ENCODE data around the gene COL8A1.

The COL8A1 gene

DNA sequence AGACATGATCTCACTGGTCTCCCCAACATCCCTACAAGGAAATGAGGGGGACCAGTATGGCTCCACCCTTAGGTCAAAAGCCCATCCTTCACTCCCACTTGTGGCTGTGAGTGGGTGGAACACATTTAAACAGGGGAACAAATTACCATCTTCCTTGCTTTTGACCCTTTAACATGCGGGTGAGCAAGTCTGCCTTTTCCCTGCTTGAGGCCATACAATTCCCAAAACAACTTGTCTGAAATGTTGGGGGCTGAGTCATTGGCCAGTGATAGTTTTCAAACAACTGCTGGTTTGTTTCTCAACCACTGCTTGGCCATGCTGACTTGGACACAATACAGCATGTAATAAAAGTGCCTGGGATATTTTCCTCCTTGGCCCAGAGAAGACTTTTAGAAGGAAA, 39.6 kb downstream of the COL8A1 start:
- DNase-seq: no peak

DNA sequence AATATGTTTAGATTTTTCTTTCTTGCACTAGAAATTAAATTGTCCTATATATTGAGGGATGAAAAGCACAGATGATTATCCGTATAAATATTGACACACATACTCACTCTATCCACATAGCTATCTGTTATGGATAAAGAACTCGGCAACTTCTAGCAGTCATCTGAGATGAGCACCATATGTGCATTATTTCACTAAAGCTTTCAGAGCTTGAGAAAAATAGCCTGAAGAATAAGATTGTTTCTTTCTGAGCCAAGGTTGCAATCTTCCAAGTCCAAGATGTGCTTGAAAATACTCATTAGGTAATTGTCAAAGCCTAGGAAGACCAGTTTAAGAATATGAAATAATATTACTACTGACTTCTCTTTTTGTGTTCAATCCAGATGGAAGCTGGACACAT, 40.5 kb downstream of the COL8A1 start:
- no peak for DNase-seq

DNA sequence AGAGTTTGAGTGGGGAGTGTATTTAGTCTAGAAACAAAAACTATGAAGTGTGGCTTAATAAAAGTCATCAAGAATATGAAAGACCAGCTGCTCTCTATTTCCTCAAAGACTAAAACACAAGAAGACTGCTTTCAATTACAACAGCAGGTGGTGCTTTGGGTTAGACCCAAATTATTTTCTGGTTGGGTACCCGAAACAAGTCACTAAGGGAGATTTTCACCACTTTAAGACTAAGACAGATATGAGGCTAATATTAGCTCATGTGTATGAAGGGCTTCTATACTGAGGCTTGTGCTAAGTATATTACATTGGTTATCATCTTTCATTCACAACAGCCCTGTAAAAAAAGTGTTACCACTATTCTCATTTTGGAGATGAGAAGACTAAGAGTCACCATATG, 43.1 kb downstream of the COL8A1 start:
- no peak for DNase-seq

DNA sequence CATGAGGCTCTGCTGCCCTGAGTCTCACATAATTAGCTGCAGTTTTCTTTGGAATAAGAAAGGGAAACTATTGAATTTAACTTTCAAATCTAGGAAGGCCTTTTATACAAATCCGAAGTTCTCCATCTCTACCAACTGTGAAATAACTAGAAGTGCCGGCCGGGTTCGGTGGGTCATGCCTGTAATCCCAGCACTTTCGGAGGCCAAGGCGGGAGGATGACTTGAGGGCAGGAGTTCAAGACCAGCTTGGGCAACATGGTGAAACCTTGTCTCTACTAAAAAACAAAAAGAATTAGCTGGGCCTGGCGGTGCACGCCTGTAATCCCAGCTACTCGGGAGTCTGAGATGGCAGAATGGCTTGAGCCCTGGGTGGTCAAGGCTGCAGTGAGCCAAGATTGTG, 43.6 kb downstream of the COL8A1 start:
- DNase-seq: no peak

DNA sequence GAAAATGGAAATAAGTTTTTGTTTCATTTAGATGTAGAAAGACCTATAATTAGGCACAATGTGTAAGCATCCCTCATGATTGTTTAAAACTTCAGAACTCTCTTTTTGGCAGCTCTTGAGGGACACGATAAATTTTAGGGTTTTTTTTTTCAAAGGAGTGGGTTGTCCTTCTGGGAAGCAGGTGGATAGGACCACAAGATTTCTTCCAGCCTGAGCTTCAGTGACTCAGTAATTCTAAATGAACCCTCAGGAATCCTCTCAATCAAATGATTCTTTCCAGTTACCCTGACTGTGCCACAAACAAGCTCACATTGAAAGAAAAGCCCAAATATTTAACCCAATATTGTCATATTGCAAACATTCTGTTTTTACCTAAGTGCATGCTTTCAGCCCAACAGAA, 45.1 kb downstream of the COL8A1 start:
- no peak for DNase-seq

DNA sequence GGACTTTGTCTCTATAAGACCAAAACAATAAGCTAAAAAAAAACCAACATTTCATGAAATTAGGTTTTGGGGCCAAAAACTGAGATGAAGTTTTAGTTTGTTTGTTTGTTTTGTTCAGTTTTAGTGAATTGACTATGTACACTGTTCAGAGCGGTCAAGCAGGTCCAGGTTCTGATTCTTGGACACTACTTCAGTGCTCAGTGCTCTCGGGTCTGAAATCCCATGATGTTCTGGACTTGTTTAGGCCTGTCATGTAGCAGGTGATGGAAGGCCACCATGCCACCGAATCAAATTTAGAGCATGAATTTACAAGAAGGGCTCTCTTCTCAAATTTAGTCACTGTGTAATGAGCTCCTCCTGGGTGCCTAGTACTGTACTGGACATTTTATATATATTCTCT, 45.5 kb downstream of the COL8A1 start:
- no peak for DNase-seq

DNA sequence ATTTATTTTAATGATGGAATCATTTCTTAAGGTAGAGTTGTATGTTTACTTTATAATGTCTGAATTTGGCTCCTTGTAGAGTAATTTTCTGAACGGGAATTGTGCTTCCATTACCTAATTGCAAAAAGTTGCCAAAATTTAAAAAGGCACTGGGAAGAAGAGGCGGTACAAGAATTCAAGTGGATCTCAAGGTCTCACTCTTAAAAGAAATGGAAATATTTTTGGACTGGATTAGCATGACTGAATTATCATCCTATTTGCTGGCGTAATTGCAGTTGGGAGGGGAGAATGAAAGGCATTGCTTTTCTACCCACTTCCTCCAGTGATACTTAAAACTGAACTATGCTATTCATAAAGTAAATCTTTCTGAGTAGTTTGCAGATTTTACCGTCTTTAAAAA, 46.2 kb downstream of the COL8A1 start:
- DNase-seq: no peak

DNA sequence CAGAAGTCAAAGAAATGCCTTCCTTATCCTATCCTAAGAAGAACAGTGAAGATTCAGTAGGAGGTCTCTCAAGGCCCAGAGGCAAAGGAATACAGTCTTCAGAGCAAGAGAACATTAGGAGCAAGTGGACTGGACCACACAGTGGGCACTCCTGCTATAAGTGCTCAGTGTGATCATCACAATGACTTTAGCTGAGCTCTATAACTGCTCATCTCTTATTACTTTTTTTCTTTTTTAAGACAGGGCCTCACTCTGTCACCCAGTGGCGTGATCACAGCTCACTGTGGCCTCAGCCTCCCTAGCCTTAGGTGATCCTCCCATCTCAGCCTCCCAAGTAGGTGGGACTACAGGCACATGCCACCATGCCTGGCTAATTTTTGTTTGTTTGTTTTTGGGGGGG, 48.1 kb downstream of the COL8A1 start:
- no peak for DNase-seq

DNA sequence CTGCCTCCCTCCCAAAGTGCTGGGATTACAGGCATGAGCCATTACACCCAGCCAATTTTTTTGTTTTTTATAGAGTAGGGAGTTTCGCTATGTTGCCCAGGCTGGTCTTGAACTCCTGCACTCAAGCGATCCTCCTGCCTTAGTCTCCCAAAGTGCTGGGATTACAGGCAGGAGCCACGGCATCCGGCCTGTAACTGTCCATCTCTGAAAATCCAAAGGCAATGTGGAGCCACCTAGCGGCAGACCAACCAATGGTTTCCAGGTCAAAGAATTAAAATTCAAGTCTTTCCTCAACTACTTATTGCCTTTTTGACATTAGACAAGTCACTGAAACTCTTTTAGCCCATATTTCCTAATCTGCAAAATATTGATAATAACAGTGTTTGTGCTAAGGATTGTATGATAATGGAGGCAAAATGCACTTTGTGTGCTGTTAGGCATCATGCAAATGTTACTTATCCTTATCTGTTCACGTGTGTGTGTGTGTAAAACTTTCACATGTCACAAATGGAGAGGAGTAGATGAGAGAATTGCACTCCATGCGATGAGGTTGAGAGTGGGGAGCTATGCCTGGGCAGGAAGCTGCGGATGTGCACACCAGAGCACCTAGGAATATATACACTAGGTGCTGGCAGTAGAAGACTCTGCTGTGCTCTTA, 48.7 kb downstream of the COL8A1 start:
- DNase-seq: no peak

DNA sequence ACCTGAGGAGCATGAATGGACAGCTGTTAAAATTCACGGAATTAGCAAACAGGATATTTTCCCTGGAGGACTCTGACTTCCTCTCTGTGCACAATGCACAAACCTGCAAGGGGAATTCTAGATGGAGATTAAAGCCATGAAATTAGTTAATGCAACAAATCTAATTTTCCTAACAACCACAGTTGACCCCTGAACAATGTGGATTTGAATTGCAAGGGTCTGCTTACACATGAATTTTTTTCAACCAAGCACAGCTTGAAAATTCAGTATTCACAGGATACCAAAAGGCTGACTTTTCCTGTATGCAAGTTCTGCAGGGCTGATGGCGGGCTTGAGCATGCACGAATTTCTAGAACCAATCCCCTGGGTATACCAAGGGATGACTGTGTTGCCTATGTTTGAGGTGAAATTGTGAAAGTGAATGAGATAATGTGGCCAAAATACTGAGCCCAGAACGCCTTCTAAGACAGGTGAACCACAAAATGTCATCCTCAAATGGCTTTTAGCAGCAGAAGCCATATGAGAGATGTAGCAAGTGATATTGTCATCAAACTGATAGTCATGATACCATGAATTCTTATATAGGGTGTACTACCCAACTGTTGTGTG, 52.5 kb downstream of the COL8A1 start:
- no peak for DNase-seq

DNA sequence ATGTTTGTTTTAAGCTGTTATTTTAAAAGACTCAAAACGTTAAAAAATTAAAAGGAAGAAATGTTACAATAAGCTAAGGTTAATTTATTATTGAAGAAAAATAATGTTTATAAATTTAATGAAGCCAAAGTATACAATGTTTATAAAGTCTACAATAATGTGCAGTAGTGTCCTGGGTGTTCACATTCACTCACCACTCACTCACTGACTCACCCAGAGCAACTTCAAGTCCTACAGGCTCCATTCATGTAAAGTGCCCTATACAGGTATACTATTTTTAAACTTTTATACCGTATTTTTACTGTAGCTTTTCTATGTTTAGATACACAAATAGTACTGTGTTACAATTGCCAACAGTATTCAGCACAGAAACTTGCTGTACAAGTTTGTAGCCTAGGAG, 55.2 kb downstream of the COL8A1 start:
- no peak for DNase-seq

DNA sequence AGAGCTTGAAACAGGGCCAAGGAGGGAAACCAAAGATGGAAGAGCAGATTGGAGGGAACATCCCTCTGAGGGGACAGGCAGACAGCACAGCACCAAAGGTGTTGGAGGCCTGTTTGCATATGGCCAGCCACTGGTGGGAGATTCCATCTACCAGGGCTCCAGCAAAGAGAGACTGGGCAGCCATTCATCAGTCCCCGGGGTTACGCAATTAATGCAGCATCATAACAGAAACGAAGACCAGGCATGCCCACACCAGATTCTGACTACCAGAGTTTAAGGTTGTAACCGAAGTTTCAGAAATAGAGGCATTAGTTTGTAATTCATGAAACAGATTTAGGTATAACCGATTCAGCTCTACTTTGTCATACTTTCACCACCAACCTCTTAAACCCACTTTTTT, 58.1 kb downstream of the COL8A1 start:
- DNase-seq: no peak

DNA sequence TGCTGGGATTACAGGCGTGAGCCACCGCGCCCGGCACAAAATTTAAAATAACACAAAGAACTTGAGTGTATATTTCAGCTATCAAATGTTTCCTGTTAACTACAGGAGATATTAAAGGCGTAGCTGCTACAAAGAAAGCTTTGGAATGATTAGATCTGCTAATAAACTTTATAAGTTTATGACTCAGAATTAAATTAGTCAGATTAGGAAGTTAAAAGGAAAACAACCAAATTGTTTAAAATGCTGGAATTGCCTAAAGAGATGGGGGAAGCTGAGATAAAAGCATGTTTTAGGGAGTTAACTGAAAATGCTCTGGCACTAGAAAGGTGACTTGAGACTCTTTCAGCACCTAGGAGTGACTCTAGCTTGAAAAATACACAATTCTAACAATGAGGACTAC, 58.9 kb downstream of the COL8A1 start:
- DNase-seq: no peak

DNA sequence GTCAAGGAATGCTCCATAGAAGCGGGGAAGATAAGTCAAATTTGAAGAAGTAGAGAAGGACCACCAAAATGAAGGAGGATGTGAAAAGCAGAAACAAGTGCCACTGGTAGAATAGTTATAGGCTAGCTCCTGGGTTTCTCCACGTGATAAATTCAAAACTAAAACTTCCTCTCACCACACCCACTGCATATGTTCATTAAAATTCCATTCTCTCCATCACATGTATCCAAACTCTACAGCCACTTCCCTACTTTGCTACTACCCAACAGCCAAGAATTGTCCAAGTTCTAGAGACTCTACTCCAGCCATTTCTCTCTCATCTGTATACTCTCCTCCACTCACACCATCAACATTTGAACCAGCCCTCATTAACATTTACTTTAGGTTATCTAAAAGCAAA, 60.5 kb downstream of the COL8A1 start:
- no peak for DNase-seq

DNA sequence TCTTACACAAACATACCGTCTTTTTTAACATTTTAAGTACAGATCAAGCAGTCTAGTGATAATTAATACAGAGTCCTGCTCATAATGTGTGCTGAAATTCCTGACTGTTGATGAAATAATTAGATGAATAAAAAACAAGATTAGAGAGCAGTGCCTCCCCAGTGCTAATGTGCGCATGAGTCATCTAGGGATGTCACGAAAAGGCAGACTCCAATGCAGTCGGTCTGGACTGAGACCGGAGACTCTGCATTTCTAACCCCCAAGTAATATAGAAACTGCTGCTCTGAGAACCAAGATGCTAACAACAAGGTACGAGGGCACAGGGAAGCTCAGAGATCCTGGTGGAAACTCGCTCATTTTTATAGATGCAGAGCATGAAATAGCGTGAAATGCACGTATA, 61.4 kb downstream of the COL8A1 start:
- DNase-seq: no peak

DNA sequence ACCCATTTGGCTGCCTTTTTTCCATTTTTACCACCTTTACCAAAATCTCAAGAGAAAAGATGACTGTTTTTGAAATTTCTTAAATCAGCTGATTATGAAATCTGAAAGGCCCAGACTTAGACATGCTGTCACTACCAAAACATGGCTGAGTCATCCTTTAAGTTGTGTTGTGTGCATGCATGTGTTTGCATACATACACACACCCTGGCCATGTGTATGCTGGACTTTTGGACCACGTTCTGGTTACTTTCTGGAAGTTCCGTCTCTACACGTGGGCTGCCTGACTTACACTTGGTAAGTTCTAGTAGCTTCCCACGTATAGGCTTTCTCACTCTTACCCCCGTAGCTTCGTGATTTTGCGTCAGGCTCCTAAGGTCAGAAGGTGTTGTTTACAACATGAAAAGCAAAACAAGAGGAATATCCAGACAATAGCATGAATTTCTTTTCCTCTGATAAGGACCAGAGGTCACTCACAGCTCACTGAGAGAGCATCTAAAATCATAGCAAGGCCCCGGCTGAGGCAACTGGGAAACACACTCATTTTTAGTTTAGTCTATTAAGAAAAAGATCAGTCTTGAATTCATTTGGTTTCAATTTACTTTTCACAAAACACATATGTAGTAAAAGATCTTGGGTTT, 62.4 kb downstream of the COL8A1 start:
- no peak for DNase-seq

DNA sequence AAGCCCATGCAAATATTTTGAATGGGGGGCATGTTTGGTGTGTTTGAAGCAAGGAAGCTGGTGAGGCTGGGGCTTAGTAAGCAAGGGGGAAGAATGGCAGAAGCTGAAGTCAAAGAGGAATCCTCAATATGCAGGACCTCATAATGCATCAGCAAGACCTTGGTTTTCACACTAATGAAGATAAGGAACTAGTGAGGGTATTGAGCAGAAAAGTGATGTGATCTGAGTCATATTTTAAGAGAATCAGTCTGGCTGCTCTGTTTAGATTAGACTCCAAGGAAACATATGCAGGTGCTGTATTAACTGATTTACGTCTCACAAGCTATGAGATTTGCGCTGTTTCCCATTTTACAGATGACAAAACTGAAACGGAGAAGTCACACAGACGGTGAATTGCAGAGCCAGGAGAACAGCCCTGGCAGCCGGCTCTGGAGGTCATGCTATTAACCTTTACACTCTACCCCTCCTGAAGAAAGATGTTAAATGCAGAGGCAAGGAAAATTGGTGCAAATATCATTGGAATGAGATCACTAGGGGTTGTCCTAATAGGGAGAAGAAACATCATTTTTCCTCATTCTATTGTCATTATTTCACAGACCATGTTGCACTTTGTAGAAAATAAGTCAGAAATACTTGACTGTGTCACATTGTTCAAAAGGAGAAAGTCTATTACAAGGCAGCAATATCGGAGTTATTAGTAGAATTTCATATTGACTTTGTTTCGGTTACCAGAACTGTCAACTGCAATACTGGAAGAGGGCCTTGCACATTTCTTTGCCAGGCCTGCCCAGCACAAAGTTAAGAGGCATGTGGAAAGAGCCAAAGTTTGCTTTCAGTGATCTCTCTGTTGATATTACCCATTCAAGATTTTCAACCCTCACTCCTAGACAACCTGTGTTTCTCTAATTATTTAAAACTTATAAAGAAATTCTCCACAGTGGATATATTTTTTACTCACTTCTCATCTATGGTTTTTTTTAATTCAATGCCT, 64.9 kb downstream of the COL8A1 start:
- no peak for DNase-seq

DNA sequence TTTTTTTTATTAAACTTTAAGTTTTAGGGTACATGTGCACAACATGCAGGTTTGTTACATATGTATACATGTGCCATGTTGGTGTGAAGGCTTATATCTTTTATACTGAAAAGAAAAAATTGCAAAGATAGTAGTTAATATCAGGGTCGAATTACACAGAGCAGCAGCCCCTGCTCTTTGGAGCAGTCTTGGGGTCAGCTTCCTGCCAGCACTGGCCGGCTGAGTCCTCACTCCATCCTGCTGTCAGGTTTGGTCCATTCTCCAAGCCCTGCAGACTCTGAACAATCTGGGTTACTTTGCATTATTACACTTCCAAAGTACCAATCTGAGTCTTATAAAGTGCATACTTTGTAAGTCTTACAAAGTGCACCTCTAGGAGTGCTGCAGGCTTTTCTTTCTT, 66.0 kb downstream of the COL8A1 start:
- DNase-seq: no peak

DNA sequence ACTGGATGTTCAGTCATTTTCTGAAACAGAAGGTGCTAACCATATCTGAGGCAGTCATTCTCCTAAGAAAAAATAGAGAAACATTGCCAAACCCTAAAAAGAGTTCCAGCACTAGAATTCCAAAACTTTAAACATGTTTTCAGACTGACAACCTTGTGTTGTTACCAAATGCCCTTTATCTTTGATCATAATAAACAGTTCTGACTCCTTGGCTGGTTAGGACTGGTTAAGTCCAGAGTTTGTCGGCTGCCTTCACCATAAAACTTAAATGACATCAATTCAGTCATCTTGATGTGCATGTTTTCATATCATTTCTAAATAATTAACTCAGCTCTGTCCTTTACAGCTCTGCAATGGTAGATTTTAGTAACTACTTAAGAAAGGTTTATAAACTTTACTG, 68.0 kb downstream of the COL8A1 start:
- DNase-seq: no peak

DNA sequence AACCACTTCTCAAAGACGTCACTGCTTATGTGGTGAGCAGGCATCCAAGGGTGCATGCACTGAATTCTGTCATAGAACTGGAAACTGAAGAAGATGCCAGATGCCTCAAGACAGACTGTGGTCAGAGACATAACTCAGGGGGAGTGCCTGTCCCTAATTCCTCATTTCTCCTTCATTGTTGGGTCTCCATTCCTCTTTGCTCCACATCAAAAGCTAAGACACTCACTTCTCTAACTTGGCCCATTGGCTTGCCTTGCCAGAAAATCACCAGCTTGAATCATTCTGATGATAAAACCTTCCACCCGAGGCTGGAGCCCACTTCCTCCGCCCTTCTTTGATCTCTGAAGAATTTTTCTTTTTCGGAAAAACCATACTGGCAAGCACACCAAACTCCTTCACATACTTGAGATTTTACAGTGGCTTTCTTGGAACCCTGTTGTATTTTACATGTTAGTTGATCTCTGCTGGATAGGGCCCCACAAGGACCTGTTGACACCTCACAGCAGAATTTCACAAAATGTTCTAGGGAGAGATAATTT, 69.9 kb downstream of the COL8A1 start:
- no peak for DNase-seq

DNA sequence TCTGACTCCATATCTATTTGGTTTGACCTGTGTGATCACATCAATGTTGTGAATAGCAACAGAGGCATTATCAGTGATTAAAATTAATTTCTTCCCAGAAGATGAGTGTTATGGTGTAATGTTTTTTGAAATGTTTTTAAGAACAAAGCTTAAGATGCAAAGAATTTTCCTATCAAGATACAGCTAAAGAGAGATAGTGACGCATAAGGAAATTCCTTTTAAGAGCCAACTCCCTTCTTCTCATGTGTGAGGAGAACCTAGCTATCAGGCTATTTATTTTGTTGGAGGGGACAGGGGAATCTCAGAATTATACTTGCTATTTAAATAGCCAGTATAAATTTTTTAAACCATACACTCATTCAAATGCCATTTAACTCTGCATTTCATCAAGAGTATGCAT, 71.3 kb downstream of the COL8A1 start:
- DNase-seq: no peak

DNA sequence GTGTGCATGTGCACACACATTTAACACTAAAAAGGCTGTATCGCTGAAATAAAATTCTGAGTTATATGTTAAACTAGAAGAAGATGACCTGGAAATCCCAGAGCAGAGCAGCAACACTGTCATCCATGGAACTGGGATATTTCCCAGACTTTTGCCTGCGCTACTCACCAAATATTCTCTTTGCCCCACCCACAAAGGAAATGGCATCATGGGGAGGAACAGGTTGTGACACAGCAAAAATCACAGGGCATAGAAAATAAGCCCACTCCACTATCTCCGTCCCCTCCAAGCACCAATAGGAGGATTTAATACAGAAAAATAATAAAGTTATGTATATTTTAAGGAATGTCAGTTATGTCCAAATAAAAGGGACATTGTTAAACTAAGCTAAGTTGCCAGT, 71.7 kb downstream of the COL8A1 start:
- no peak for DNase-seq

DNA sequence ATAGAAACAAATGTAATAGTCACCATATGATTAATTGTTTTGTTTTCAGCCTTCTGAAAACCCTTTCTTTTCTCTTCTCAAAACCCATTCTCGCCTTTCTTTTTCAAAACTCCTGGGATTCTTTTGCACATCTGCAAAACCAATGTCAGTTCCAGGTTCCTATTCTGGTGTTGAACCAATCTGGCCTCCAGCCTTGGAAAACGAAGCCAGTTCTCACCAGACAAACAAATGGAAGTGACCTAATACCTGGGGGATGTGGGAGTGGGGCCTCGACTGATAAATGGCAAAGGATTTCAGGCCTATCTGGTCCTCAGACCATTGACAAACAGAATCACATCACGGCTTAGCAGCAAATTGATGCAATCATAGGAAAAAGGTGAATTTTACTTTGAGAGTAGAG, 73.0 kb downstream of the COL8A1 start:
- DNase-seq: no peak
